Measurements from ENCODE around the gene NDC80. TPM values are rescaled to one million over a fixed set of nuclear protein-coding genes. Genes with fewer than 3 reads are reported as not detected.
"Not testable (repeated sequence)": the region's sequence is repeated elsewhere in the genome, so short reads cannot be mapped to it uniquely, and the experiment has no call there.

The NDC80 gene
- total RNA-seq, 1 donor from 2014 or later: 20.8 TPM

DNA sequence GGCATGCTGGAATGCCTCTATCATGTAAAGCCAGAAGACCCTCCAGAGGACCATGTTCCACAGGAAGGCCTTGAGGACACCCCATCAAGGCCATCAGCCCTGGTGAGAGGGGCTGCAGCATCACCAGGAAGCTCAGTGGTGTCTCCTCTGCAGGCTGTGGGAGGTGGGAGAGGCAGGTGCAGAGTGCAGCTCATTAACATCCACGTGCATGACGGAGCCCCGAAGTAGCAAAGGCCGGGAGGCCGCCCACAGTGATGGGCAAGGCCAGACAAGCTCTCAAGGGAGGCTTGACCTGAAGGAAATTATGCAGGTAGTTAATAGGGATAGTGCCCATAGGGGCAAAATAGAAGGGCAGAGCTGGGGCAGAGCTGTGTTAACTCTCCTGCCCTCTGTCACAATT lies 53.9 kb downstream of the NDC80 start:
- no peak for DNase-seq (ENCODE audit: low read depth in 2 of 2)

DNA sequence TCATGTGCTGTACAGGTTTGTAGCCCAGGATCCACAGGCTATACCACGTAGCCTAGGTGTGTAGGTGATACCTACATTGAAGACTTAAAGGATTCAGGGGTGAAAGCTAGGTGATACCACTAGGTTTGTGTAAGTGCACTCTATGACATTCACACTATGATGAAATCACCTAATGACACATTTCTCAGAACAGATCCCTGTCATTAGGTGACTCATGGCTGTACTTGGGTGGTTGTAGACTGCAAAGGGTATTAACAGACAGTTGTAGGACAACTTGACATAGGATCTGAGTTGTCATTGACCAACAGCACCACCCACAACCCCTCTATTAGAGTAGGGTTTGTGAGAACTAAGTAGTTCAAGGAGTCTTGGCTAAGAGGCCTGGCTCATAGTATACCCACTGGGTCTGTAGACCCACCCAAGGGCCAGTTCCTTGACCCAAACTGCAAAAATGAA lies 56.5 kb downstream of the NDC80 start:
- DNase-seq (ENCODE audit: low read depth in 2 of 2): no peak

DNA sequence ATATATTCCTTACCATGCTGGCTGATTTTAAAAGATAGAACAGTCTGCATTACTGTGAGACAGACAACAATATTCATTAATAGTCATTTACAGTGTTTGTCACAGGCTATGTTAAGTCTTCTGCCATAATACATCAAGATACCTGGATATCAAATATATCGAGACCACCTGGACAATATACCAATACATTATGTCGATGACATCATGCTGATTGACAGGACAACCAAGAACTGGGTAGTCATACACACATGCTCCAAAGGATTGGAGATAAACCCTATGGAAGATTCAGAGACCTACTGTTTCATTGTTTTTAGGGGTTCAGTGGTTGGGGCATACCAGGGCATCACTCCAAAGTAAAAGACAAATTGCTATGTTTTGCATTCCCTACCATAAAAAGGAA lies 57.6 kb downstream of the NDC80 start:
- no peak for DNase-seq (ENCODE audit: low read depth in 2 of 2)

DNA sequence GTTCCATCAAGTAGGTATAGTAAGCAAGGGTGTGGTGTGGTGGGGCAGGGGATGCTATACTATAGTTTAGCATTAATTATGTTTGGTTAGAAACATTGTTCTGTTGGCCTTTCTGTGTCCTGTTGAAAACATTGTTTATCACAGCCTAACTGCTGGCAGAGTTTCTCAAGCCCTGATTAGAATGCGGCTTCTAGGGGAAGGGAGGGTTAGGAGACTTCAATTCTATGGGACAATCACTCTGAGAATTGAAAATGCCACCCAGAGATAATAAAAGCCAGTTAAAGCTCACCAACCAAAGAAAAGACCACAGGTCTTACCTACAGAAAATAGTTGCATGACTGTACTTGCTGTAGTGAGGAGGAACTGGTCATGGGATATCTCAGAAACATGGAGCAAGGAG lies 64.2 kb downstream of the NDC80 start:
- no peak for DNase-seq (ENCODE audit: low read depth in 2 of 2)

DNA sequence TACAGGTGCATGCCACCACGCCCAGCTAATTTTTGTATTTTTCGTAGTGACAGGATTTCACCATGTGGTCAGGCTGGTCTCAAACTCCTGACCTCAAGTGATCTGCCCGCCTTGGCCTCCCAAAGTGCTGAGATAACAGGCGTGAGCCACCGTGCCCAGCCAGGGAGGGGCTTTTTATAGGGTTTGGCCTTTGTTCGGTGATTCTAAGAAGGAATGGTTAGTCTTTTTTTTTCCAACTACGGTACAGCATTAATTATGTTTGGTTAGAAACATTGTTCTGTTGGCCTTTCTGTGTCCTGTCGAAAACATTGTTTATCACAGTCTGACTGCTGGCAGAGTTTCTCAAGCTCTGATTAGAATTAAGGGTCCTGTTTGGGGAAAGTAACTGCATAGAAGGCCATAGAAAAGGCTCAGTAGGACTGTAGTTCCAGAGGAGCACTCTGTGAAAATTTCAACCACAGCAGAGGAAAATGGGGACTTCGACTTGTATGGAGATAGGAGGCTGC lies 64.8 kb downstream of the NDC80 start:
- DNase-seq (ENCODE audit: low read depth in 2 of 2): no peak

DNA sequence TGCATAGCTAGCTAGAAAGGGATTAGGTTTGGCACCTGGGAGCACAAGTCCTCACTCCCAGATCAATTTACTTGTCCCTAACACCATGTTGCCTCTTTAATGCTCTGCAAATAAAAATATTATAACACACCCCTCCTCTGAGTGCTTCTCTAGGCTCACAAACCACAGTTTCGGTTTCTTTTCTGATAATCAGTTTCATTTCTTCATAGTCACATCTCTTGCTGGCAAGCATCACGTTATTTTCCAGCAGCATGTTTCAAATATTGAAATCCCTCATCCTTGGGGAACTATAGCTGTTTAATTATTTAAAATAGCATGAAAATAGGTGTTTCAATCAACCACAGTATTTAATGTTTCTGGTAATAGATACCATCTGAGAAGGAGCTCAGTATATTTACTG lies 70.3 kb downstream of the NDC80 start:
- no peak for DNase-seq (ENCODE audit: low read depth in 2 of 2)

DNA sequence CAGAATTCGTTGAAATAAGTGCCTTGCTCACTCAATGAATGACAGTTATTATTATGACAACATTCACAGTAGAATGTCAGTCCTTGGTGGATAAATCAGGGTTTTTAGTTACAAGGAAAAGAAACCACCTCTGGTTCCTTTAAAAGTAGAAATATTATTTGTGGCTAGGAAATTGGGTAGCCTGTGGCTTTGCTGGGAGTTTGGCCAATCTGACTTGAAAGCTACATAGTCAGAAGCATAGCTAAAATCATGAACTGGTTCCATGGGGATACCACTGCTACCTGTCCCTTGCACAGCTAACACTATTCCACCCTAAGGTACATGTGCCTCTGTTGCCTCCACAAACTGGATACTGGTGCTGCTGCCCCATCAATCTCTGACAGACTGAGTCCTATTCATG lies 71.4 kb downstream of the NDC80 start:
- DNase-seq (ENCODE audit: low read depth in 2 of 2): no peak

DNA sequence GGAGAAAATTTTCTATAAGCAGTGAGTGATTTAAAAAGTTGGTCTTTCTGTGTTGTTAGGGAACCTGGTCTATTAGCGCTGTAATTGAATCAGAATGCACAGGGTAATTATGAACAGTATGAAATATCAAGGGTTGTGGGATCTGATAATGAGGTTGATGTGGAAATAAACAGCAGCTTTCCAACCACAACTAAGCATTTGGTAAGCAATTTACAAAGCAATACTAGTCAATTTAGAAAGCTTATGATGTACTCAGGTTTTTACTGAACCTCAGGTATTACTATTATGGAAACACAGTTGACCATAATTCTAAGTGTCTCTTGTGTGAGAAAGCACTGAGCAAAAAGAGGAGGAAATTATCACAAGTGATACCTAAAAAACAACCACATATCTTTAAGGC lies 73.2 kb downstream of the NDC80 start:
- no peak for DNase-seq (ENCODE audit: low read depth in 2 of 2)

DNA sequence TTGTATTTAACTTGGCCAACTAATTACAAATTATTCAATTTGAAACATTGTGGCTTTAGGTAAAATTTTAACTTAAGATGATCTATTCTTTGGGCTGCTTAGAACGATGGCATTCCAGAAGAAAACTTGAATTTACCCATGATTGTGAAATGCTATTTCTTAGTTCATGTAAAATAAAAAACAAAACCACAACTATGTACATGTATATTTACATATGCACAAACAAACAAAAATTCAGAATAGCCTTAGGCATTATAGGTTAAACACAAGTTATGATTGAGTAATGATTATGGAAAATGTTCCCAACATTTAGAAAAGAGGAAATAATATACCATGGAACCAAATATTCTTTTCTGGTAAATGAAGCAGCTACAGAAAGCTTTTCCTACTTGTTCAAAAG lies 80.6 kb downstream of the NDC80 start:
- DNase-seq (ENCODE audit: low read depth in 2 of 2): no peak

DNA sequence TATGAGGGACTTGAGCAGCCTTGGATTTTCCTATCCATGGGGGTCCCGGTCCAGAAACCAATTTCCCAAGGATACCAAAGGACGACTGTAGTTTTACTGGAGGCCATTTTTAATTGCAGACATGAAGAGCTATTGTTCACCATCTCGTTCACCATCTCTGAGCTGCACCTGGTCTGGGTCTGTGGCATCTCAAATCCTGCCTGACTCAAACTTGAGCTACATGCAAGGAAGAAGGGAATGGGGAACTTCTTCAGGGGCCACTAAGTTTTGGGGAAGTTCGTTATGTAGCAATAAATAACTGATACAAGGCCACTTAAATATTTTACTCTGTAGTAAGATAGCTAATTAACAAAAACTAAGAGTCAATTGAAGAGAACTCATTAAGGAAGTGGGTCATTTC lies 82.1 kb downstream of the NDC80 start:
- DNase-seq (ENCODE audit: low read depth in 2 of 2): no peak

DNA sequence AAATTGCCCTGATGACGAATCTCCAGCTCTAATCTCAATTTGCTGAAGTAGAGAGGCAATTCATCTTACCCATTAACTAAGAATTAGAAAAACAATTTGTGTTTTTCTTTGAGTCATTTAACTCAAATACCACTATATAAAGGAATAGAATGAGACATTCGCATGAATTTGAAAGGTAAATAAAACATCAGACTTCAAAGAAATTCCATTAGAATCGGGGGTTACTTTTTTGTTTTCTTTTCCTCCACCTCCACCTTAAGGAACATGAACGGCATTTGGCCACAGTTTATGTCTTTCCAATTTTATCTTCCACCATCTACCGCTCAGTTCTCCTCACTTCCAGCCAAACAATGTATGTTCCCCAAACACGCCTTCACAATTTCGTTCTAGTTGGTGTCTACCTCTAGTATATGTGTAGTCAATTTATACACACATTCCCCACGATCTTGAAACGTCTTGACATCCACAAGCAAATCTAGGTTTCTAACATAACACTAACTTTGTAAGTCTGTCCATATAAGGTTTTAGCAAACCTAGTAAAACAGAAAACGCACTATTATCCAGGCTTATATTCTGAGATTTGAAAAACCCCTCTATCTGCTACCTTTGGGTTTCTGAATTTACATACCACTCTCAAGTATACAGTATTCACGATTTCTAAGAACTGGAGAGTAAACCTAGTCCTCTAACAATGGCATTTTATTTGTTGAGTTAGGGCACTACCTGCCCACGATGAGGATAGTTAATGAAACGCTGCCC lies 83.0 kb downstream of the NDC80 start:
- no peak for DNase-seq (ENCODE audit: low read depth in 2 of 2)

DNA sequence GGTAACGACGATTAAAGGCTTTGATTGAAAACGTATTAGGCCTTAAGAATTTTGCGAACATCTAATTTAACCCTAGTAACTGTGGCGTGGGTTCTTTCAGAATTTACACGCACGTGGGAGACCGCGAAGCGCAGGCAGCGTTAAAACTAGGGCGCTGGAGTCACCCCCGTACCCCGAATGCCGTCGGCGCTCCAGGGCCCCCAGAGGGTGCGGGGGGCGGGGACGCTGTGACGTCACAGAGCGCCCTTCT lies 83.5 kb downstream of the NDC80 start:
- DNase-seq (ENCODE audit: low read depth in 2 of 2): no peak

DNA sequence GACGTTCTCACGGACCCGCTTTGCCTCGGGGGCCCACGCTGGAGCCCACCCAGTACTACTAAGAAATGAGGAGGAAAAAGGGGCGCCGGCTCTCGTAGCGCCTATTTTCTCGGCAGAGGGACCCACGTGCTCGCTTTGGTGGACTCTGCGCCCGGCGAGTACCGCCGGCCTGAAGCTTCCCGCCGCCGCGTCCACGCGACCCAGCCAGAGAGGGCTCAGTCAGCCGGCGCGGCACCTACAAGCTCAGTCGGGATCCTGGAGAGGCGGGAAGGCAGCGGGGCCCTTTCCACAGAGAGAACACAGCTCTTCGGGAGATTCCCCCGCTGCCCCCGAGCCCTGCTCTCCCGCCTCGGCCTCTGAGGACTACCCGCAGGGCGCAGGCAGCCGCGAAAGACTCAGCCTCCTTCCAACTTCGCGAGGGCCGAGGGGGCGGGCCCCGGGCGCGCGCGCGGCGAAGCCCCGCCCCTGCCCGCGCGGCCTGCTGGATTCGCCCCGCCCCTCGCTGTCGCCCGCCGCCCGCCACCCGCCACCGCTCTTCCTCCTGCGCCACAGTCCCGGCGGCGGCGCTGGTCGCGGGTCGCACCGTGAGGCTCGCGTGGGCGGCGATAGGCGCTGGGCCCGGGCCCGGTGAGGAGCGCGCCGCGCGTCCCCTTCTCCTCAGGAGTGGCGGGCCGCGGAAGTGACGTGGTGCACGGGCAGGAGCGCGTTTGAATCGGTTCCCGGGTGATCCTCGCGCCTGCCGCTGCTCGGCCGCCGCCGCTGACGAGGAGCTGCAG lies 84.0 kb downstream of the NDC80 start, which contains the start of gene SMCHD1:
SMCHD1 (plus strand) TSS at position 549 of the 776 bp plus-strand sequence. CDS start 350 bp downstream, outside the sequence.
- peak; percentile 43 to 82 for DNase-seq (ENCODE audit: low read depth in 2 of 2)

DNA sequence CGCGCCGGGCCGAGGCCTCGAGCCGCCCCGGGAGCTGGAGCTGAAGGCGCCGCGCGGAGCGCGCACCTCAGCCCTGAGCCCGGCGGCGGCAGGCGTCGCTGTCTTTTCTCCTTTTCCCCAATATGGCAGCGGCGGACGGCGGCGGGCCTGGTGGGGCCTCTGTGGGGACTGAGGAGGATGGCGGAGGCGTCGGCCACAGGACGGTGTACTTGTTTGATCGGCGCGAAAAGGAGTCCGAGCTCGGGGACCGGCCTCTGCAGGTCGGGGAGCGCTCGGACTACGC lies 84.5 kb downstream of the NDC80 start:
- no peak for DNase-seq (ENCODE audit: low read depth in 2 of 2)

DNA sequence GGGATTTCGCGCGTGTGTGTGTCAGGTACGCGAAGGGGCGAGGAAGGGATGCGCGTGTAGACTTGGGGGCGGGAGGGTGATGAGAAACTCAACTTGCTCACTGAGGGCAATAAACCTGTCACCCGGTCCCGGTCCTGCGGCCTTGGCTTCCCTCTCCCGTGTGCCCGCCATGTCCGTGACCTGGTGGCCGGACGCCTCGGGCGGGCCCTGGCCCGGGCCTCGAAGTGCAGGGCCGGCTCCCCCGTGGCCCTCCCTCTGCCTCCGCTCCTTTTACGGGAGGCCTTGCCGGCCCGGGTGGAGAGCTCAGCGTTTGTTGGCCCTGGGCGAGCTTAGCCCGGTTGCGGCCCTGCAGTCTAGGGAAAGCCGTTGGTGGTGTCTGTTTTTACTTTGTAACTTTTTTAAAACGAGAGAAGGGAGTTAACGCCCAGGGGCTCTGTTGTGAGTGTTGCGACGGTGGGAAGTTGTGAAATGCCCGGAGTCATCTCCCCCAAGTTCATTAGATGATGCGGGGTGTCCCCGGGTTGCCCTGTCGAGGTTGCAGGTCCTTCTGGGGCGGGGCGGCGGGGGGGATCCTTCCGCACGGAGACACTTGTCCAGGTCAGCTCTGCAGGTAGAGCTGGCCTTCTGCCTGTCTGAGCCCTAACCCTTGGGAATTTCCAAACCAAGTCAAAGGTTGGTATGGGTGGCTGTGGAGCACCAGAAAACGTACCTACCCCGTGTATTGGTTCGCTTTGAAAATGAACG lies 85.1 kb downstream of the NDC80 start:
- peak in 1 of 2 donors; percentile 54 for DNase-seq (ENCODE audit: low read depth in 2 of 2)

DNA sequence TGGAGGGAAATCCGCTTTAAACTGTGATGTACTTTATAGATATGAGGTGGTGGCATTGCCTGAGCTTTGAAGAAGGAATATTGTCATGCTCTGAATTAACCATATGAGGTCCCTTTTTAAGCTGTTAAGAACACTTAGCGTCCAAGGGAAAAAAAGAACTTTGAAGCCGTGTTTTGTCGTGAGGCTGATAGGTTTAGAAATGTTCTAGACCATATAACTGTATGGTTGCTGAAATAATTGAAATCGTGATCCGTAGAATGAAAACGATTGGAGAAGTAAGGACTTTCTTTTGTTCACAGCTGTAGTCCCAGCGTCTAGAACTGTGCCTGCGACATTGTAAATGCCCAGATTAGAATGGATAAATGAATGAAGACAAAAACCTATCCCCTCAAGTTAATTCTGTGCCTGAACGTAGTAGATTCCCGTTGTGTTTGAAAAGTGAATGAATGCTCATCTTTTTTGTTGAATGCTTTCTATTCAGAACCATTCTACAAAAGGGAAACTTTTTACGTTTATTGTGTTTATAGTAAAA lies 85.7 kb downstream of the NDC80 start:
- peak in 1 of 2 donors; percentile 5 for DNase-seq (ENCODE audit: low read depth in 2 of 2)

DNA sequence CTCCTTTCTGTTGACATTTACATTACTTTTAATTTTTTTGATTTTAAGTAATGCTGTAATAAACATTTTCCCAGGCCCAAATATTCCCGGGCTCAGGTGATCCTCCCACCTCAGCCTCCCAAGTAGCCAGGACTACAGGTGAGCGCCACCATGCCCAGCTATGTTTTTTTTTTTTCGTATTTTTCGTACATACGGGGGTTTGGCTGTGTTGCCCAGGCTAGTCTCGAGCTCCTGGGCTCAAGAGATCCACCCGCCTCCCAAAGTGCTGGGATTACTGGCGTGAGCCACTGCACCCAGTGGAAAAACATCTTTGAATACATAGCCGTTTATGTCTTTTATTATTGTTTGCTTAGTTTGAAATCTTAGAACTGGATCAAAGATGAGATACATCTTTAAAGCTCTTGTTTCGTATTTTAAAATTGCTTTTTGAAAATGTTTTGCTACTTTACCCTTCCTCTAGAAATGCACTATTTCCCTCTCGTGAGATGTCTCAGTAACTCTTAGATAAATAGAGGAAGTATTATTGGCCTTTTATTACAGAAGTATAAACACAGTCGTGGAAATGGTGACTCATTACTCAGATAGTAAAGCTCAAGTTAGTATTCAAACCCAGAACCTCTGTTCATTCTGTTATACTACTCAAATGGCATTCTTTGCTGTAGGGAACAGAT lies 86.6 kb downstream of the NDC80 start:
- DNase-seq (ENCODE audit: low read depth in 2 of 2): peak; percentile 64 to 92

DNA sequence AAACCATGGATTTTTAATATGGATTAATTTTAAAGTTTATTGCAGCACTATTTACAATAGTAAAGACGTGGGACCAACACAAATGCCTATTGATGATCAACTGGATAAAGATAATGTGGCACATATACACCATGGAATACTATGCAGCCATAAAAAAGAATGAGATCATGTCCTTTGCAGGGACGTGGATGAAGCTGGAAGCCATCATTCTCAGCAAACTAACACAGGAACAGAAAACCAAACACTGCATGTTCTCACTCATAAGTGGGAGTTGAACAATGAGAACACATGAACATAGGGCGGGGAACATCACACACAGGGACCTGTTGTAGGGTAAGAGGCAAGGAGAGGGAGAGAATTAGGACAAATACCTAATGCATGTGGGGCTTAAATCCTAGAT lies 89.5 kb downstream of the NDC80 start:
- not testable (repeated sequence) for DNase-seq (ENCODE audit: low read depth in 2 of 2)

DNA sequence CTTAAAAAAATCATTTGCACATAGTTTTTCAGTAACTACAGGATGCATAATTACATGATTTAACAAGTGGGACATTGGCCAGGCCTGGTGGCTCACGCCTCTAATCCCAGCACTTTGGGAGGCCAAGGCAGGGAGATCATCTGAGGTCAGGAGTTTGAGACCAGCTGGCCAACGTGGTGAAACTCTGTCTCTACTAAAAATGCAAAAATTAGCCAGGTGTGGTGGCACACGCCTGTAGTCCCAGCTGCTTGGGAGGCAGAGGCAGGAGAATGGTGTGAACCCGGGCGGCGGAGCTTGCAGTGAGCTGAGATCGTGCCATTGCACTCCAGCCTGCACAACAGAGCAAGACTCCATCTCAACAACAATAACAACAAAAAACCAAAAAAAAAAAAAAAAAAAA lies 90.9 kb downstream of the NDC80 start:
- not testable (repeated sequence) for DNase-seq (ENCODE audit: low read depth in 2 of 2)

DNA sequence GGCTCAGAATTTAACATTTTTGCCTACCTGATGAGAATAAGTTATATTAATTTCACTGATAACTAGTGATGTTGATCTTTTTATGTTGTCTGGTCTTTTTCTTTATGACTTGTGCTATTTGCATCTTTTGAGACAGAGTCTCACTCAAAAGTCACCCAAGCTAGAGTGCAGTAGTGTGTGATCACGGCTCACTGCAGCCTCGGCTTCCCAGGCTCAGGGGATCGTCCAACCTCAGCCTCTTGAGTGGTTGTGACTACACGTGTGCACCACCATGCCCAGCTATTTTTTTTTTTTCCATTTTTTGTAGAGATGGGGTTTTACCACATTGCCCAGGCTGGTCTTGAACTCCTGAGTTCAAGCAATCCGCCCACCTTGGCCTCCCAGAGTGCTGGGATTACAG lies 91.6 kb downstream of the NDC80 start:
- no peak for DNase-seq (ENCODE audit: low read depth in 2 of 2)
